Endometrium (tissue), 2 donors: ENCODE data around the gene TCERG1L.
"Not testable (repeated sequence)": the region's sequence is repeated elsewhere in the genome, so short reads cannot be mapped to it uniquely, and the experiment has no call there.

ENCODE experiments used
- FAIRE-seq: peaks from 2 replicates; lab custom pipeline; 2012; peaks lifted over from hg19 to GRCh38; lab: Jason Lieb, UNC
- donor health status: control.
- donor health status: control.

TCERG1L gene

GRCh38 chr10:131143425-131144165 is 167.9 kb downstream of the TCERG1L start:
- no peak for FAIRE-seq

GRCh38 chr10:131142517-131143380 is 168.8 kb downstream of the TCERG1L start:
- no peak for FAIRE-seq

DNA sequence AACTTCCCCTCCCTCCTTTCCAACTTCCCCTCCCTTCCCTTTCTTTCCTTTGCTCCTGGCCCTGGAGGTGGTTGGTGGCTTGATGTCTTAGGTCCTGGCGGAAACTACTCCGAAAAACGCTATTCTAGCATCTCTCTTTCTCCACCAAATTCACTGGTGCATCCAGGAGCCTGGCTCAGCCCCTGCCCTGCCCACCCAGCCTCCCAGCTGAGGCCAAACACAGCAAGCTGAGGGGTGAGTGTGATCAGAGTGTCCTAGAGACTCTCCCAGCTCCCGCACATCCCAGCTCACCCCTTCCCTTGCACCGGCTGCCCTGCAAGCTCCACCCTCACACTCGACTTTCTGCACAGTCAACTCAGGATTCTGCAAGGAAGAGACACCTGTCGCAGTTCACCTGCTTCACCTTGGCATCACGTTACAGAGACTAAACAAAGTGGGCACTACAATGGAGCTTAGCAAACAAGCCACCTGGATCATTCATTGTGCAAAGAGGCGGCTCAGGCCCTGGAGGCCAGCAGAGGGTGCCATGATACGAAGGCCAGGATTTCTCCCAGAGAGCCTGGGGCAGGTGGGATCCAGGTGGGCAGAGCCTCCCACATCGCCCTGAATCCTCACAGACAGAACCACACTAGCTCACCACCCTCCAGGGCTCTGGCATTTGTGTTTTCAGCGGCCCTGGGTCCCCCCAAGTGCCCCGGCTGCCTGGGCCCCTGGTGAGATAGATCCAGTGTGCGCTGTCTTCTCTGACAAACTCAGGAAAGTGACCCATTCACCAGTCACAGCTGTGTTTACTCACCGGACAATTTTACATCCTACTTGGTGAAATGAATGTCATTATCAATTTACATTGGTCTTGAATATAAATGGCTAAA is 169.6 kb downstream of the TCERG1L start:
- no peak for FAIRE-seq

DNA sequence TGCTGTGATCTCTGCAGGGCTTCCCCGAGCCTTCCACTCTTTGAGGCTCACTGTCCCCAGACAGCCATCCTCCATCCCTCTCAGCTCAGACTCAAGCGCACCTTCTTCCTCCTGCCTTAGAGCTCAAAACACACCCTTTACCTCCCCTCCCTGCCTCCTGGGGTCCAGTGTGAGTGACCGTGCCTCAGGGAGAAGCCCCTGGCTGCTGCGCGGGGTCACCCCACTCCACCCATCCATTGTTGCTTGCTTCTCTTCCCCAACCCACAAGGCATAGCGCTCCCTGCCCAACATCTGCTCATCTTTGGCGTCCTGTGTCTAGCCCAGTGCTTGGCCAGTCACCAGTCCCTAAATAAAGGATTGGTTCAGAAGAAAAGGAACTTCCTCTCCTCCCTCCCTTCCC is 170.3 kb downstream of the TCERG1L start:
- no peak for FAIRE-seq

DNA sequence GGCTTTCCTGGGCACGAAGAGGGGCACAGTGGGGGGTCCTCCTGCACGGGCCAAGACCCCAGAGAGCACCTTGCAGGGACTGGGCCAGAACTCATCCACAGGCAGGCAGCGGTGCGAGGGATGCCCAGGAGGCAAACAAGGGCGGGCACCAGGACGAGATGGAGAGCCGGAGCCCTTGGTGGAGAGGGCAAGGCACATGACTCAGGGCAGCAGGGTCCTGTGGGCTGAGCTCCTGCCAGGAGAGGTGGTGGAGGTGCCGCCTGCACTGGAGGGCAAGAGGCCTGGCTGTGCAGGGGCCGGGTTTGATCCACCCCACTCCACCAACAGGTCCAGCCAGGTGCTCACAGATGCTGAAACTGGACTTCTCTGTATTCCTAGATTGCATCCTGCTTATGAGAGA is 170.9 kb downstream of the TCERG1L start:
- FAIRE-seq: no peak

DNA sequence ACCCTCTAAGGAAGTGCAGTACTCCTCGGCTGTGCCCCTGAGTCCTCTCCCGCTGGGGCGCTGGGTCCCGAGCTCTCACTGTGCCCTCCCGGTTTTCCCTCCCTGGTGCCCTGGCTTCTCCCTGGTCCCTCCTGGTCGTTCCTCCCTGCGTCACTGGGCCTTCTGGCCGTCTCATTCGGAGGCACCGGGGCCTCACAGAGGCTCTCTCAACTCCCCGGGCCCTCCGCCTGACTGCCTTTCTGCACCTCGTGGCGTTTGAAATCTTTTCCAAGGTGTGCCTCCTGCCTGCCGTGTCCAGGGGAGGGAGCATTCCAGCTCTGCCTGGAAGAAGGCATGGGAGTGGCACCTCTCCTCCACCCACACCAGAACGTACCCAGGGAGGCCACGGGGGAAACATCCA is 174.3 kb downstream of the TCERG1L start:
- FAIRE-seq: no peak

DNA sequence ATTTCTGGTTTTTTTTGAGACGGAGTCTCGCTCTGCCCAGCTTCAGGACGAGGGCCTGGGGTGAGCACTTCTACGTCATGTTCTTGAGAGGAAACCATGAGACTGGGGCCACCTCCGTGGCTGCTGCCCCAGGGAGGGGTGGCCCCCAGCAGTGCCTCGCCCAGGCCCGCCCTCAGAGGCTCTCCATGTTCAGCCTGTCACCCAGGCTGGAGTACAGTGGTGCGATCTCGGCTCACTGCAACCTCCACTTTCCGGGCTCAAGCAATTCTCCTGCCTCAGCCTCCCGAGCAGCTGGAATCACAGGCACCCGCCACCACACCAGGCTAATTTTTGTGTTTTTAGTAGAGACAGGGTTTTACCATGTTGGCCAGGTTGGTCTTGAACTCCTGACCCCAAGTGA is 175.2 kb downstream of the TCERG1L start:
- not testable (repeated sequence) for FAIRE-seq

DNA sequence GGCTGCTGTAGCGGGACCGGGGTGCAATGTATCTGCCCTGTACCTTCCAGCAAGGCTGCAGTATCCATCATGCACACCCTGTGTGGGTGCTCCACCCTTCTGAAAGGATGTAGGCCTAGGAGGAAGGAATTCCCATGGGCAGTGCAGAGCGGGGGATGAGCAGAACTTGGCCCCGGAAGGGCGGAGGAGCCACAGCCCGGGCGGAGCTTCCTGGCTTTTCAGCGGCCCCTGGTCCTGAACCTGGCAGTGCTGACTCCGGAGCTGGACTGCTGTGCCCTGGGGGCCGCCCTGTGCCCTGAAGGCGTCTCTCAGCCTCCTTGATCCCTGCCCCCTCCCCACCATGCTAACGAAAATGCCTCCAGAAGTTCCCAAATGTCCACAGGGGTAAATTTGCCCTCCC is 175.8 kb downstream of the TCERG1L start:
- FAIRE-seq: no peak

DNA sequence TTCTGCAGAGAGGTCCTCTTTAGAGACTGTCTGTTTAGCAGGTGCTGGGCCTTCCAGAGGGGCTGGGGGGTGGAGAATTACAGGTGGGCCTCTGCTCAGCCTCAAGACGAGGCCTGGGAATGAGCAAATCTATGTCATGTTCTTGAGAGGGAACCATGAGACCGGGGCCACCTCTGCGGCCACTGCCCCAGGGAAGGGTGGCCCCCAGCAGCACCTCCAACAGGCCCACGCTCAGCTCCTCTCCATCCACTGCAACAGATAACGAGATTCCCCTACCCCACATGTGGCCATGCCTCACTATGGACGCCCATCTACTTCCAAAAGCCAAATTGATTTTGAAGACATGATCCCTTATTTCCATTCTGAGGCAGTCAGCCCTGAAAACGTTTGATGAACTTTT is 176.9 kb downstream of the TCERG1L start:
- no peak for FAIRE-seq

DNA sequence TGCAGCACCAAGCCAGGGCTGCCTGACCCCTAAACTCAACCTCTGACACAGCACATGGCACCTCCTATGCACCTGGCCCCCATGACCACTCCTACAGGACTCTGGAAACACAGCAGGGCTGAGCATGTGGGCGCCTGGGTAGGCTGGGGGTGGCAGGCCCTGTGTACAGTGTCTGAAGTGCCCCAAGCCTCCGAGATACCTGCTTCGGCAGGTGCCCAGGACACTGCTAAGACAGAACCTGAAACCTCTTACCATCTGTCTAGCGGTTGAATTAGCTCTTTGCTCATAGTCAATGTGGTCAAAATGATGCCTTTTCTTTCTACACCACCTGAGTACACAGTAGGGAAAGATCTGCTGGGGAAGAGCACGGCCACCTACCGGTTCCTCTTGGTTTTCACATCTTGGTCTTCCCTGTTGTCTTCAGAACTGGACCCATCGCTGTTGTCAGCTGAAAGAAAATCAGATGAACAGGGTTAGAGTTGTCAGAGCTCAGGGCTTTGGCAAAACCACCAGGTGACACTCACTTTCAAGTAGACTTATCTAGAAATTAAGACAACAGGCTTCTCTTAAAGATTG is 177.4 kb downstream of the TCERG1L start:
- no peak for FAIRE-seq

DNA sequence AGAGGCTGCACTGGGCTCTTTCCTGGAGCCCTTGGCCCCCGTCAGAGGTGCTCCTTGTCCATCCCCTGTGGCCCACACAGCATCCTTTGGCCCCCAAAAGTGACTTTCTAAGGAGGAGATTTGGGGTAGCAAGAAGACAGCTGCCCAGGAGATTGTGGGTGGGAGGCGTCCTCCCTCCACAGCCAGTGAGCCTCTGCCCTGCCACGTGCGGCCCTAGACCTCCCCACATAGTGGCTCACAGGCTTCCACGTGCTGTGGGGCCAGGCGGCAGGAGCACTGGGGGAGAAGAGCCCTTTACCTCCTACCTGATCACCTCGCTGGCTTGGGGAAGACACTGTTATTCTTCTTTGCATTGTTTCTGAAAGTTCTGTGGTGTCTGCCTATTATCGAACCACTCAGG is 178.8 kb downstream of the TCERG1L start:
- no peak for FAIRE-seq

GRCh38 chr10:131131726-131132591 is 179.6 kb downstream of the TCERG1L start:
- no peak for FAIRE-seq

GRCh38 chr10:131130025-131130424 is 181.5 kb downstream of the TCERG1L start:
- FAIRE-seq: no peak

DNA sequence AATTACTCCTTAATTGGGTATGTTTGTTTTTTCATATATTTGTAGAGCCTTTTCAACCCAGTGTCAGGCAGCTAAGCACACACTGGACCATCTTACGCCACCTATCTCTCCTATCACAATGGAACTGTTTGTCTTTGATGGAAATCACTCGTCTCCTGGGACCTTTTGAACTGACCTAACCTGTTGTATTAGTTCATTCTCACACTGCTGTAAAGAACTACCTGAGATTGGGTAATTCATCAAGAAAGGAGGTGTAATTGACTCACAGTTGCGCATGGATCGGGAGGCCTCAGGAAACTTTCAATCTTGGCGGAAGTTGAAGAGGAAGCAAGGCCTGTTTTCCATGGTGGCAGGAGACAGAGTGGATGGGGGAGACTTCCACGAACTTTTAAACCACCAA is 182.0 kb downstream of the TCERG1L start:
- no peak for FAIRE-seq

DNA sequence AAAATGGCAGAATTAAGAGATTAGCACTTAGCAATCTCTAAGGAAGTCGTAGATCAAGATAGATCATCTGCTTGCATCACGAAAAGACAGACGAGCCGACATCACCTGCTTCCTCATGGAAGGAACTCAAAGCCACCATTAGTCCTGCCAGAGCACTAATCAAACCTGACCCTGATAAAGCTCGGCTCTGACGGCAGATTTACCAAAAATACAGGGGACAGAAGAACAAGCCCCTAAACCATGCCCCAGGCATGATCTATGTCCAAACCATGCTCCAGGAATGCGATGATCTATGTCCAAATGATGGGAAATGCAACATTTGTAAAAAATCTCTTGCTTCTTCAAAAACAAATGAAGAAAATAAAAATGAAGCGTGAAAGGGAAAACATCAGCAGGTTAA is 182.8 kb downstream of the TCERG1L start:
- FAIRE-seq: no peak

DNA sequence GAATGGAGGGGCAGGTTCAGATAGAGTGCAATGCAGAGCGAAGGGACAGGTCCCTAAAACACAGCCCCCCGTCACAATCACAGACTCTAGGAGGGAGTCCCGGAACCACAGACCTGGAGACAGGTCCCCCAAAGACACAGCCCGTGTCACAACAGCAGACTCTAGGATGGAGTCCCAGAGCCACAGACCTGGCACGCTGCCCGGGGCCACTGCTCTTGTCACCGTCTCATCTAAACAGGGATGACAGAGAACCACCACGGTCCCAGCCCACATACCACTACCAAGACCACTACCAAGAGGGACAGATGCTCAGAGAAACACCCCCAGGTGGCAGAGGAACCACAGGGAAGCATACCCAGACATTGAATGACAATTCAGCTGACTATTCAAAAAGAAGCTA is 183.9 kb downstream of the TCERG1L start:
- no peak for FAIRE-seq

GRCh38 chr10:131127138-131127589 is 184.4 kb downstream of the TCERG1L start:
- no peak for FAIRE-seq

- FAIRE-seq: no peak
Measured at GRCh38 chr10:131126321-131127137, 185.0 kb downstream of the TCERG1L start.

DNA sequence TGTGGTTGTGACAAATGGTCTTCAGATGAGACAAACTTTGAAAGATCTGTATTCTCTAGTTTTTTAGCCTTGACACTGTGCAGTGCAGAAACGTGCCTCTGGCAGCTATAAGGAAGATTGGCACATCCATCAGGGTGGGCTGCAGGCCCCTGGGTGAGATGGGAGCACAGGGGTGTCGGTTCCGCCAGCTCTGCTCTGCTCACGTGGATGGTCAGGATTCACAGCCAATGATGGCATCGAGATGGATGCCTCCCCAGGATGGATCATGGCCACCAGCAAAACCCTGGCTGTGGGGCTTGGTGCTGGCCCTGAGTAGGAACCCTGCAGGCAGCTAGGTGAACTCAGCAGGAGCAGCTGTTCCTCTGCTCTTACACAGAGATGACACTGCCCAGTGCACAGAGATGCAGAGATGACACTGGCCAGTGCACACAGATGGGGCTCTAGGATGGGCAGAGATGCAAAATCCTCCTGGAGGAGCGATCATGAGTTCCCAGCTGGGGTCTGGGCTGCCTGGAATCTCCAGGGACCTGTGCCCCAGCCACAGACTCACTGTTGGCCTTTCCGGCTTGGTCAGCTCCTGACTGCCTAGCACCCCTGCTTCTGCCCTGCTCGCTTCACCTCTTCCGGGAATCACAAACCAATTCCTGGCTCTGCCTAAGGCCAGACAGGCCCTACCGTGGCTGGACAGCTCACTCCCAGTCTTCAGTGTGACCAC is 185.9 kb downstream of the TCERG1L start:
- no peak for FAIRE-seq

DNA sequence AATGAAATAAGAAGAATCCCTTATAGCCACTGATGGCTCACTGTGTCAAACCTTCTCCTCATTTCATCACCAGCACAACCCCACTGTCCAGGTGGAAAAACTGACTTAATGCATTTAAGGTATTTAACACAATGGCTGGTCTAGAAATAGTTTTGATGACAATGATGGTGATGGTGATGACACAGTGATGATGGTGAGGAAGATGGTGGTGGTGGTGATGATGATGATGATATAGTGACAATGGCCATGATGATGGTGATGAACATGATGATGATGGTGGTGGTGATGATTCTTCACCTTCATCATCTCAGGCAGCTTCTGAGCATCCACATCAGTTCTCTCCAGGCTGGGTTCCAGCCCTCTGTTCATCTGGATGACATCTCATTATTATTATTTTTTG is 186.6 kb downstream of the TCERG1L start:
- FAIRE-seq: no peak
